HUDEP-2 (cell line): ENCODE measurements around the gene DPCD.
"Not testable (repeated sequence)": the region's sequence is repeated elsewhere in the genome, so short reads cannot be mapped to it uniquely, and the experiment has no call there.

ENCODE experiments used
- DNase-seq, 76 experiments: peaks; one replicate each; lab custom pipeline; 2025; ENCODE audit not compliant: unreplicated experiment in 76 of 76; lab: John Stamatoyannopoulos, UW

The DPCD gene

DNA sequence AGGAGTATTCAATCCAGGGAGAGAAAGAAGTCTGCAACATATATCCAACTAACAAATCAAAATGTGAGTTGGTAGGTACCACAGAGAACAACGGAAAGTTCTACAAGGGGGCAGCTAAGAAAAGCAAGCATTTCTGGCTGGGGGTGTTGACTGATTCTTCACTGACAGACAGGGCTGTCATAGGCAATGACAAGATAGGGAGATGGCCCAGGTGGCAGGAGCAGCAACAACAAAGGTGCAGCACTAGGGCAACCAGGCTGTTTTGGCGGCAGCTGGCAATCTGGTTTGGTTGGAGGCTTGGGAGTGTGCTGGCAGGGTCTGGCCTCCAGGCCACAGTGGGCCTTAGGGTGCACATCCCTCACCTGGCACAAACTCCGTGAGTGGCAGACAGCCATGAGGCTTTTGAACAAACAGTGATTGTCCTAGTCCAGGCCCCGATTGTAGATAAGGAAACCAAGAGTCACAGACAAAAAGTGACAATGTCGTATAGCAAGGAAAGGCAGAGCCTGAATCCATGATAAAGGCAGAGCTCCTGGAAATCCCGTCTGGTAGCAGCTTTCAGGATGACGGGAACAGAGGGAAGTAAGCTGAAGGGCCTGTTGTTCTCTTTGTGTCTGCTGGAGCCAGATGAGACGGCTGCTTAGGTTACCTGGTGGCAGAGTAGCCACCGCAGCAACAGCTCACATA, 28.4 kb downstream of the DPCD start:
- no peak for DNase-seq

GRCh38 chr10:101617102-101617823, 29.1 kb downstream of the DPCD start:
- DNase-seq, result no peak

GRCh38 chr10:101617824-101618568, 29.9 kb downstream of the DPCD start:
- DNase-seq, result no peak

DNA sequence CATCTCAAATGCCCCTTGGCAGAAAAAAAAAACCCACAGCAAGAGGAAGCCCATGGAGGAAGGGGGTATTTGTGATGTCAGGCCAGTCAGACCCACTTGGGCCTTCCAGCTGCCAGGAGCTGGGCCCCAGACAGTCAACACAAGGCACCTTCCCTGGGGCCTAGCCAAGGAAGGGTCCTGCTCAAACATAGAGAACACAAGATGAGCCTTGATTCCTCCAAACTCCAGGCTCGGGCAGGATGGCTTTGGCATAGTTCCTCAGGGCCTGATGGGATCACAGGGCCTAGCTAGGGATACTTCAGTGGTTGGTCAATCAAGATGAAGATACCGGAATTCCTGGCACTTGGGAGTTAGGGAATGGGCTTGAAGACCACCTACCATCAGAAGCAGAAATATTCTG, 30.8 kb downstream of the DPCD start:
- no peak for DNase-seq

GRCh38 chr10:101619983-101620382, 31.9 kb downstream of the DPCD start:
- DNase-seq, result no peak

- DNase-seq, result no peak
These were observed 35.4 kb downstream of the DPCD start for GRCh38 chr10:101623528-101623927.

DNA sequence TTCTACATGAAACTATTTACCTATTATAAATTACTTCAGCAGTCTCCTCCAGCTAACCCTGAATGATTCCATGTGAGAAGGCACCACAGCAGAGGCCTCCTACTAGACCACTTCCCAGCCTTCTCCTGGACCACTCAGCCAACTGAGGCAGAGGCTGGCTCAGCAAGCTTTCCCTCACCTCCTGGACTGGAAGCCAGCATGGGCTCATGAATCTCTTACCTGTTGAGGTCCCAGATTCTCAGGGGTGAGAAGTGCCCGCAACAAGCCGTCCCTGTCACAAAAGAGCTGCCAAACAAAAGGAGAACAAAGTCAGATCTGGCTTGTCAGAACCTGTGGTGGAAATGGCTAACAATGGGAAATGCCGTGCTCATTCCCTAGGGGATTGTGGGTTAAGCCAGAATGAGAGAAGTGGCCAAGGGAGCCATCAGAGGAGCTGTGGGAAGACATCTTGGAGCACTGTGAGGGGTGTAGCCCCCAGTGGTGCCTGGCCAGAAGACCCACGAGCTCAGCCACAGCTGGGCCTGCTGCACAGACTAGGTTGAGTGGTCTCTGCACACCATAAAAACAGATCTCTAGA, 36.5 kb downstream of the DPCD start:
- DNase-seq, result no peak

DNA sequence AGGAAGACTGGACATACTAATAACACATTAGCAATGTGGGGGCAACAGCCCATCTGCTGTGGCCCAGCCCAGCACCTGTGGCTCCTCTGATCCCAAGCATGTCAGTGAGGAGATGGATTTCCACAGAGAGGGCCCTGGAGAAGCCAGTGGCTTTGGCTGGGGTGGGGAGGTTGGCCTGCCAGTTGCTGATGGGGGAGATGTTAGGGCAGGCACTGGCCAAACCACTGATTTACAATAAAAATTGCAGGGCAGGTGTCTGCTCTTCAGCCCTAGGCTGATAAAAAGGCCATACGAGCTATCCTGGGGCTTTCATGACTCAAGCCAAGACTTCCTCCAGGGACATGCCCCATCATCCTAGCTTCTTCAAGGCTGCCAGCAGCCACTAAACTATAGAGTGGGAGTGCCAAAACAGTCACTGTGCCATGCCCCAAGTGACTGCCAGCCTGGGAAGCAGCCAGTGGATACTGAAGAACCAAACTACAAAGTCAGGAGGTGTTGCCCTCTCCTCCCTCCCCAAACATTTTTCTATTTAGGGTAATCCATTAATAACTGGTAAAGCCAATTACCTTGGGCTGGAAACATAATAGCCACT, 37.8 kb downstream of the DPCD start:
- no peak for DNase-seq

DNA sequence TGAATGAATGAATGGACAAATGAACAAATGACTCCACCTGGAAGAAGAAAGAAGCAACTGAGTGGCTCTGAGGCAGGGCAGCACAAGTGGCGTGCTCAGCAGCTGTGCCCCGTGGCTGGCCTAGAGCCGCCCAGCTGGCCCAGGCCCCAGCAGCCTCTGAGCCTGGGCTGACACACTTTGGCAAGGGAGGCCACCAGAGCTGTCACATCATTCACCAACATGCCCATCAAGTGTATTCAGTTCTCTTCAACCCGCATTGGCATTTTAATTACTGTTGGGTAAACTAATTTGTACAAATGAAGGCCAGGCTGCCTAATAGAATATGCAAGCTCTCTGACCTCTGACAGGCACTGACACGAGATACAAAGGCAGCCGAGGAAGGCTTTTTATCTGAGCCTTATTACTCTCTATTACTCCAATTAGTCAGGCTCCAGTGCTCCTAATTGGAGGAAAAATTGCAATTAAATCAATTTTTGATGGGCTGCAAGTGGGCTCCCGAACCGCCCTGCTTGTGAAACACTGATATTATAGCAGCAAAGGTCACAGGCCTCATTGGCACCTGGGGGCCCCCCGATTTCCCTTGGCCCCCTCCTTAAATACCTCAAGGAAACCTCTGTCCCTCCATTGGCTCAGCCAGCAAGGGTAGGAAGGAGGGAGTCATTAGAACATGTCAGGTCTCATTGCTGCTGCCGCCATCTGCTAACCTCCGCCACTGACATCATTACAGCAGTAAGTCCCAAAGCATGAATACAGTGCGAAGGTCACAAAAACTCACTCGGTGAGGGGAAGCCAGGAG, 41.9 kb downstream of the DPCD start:
- DNase-seq, result no peak

GRCh38 chr10:101630633-101630920, 42.5 kb downstream of the DPCD start:
- DNase-seq, result no peak

GRCh38 chr10:101631821-101632475, 43.8 kb downstream of the DPCD start:
- no peak for DNase-seq

GRCh38 chr10:101633510-101633909, 45.4 kb downstream of the DPCD start:
- not testable (repeated sequence) for DNase-seq

DNA sequence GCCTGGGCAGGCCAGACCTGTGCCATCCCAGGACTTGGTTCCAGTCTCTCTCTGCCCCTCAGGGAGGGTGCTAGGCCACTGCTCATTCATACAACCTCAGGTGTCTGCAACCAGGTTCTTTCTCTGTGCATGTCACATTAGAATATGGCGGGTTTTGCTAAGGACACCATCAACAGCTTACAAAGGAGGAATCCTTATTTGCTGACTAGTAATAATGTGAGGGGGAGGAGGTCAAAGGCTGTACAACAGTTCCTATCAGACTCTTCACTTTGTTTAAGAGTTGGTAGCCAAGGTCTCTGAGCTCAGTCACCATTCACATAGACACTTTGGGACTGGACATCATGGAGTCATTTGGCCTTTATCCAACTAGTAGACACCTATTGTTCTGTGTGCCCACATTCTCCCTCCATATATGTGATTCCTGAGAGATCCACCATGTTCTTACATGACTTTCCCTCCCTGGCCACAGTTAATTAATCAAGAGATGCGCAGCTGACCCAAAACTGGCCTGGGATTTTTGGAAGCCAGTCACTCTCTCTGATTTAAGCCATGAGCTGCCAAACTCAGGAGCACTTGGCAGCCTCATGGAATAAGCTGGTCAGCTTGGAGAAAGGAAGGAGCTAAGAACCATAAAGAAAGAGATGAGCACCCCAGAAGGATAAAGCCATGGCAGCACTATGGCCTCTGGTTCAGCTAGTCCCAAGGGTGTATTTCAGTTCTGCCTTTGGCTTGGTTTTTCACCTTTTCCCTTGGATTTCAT, 51.2 kb downstream of the DPCD start:
- no peak for DNase-seq

DNA sequence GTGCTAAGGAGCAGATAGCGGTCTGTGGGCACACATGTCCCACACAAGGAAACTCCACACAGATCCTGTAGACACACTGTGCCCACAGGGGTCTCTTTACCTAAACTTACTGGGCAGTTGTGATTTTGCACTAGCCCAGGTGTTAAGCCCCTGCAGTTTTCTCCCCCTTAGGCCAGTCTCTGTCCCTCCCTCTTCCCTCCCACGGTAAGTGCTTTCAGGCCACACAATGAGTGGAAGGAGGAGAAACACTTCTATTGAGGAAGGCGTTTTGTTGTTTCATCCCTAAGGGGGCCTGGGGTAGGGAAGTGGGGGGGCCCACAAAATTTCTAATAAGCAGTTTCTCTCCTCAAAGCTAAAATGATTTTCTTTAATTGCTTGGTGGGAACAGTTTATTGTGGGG, 55.4 kb downstream of the DPCD start:
- no peak for DNase-seq

- DNase-seq, result no peak
These were observed 55.9 kb downstream of the DPCD start for GRCh38 chr10:101644002-101644401.

DNA sequence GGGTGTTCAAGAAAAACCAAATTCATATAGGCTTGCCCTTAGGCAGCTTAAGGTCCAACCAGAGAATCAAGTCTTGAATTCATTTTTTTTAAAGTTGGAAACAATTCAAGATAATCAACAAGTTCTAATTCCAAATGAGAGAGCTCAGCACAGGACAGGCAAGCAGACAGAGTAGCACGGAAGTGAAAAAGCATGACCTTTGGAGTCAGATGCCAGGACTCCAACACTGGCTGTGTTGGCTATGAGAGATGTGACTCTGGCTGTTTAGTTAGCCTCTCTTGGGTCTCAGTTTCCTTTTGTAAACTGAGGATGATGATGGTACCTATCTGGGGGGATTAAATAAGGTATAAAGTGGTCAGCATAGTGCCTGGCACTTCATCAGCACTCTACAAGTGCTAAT, 57.5 kb downstream of the DPCD start:
- DNase-seq, result no peak

DNA sequence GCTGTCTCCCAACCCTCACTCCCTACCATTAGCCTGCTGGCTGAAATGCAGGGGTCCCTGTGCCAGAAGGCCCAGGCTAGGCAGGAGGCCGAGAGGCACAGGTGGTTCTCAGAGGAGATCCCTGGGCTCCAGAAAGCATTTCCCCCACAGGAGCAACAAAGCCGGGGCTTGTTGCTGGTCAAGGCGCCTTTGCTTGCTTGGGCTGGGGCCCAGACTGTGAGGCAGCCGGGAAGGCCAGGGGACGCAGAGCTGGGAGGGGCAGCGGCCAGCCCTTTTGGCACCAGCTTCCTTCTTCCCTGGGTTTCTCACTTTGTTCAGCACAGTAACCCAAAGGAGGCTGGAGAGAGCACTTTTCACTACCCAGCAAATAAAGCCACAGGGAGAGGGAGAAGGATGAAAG, 58.2 kb downstream of the DPCD start:
- no peak for DNase-seq

DNA sequence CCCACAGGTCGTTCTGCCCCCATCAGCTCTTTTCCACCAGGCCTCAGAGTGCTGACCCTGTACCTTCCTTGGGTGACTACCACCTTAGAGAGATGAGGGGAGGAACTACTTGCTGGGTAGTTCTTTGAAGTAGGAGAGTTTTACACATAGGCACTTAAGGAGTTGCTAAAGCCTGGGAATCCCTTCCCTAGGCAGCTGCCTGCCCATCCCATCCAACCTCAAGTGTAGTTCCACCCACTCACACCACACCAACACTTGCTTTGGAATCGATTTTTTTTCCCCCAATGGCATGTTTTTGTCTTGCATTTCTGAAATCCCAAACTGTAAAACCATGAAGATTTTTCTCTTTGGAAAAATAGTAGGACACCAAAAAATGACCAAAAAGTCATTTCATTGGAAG, 59.1 kb downstream of the DPCD start:
- no peak for DNase-seq

DNA sequence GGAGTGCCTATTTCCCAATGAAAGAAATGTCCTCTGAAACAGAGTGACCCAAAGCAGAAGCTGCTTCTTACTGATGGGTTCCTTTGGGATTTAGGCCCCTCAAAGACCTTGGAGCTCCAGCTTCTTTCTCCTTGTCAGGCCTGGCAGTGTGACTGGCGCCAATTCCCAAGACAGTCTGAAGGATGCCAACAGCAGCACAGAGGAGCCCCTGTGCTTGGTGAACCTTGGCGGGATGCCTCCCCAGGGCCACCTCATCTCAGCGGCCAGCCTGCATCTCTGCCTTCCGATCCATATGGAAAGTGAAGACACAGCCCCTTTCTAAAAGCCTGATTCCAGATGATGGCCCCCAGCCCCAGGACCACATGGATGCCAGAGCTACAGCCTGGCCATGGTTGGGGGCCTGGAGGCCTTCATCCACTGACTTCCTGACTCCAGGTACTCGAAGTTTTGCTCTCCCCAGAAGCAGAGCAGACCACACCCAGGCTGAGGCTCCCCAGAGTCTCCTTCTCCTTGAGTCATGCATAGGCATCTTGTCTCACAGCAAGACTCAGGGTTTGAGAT, 61.5 kb downstream of the DPCD start:
- DNase-seq, result peak in 5 of 76 experiments; percentile 2 to 12 (median 5)
